Fibroblast of the aortic adventitia (primary cell): ENCODE measurements around the gene SLCO3A1. TPM values are rescaled to one million over a fixed set of nuclear protein-coding genes. Genes with fewer than 3 reads are reported as not detected.
A peak's percentile ranks its signal among the peaks of the same experiment; 100 is the strongest.

Experiments used
- DNase-seq: peaks from one replicate; pipeline ENCODE4 v3.0.0-alpha.2; 2010; ENCODE audit warnings: low read depth
- H3K4me3 ChIP-seq: 2 replicates; pipeline ENCODE4 v1.5.1; 2011; ENCODE audit warnings: low read depth, mild to moderate bottlenecking, control low read depth, low read length, moderate library complexity
- total RNA-seq: library from RNA; depleted of rRNA; stranded (reverse); fragments of >200 nt; gene quantifications from 2 replicates; pipeline ENCODE4 v1.2.3, GENCODE V29; 2012; ENCODE audit warnings: low replicate concordance
- TF ChIP-seq, protein P1 (sequence below): IDR thresholded peaks from 2 replicates; pipeline ENCODE4 v1.5.1; 2011; ENCODE audit warnings: mild to moderate bottlenecking, low read length, control low read depth, inconsistent platforms; ENCODE audit not compliant: insufficient read depth

Gene SLCO3A1
- total RNA-seq, 1 donor, result 8.9 TPM

- TF ChIP-seq, protein P1, sequence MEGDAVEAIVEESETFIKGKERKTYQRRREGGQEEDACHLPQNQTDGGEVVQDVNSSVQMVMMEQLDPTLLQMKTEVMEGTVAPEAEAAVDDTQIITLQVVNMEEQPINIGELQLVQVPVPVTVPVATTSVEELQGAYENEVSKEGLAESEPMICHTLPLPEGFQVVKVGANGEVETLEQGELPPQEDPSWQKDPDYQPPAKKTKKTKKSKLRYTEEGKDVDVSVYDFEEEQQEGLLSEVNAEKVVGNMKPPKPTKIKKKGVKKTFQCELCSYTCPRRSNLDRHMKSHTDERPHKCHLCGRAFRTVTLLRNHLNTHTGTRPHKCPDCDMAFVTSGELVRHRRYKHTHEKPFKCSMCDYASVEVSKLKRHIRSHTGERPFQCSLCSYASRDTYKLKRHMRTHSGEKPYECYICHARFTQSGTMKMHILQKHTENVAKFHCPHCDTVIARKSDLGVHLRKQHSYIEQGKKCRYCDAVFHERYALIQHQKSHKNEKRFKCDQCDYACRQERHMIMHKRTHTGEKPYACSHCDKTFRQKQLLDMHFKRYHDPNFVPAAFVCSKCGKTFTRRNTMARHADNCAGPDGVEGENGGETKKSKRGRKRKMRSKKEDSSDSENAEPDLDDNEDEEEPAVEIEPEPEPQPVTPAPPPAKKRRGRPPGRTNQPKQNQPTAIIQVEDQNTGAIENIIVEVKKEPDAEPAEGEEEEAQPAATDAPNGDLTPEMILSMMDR, result no peak
- DNase-seq, result no peak
These were observed 262.3 kb downstream of the SLCO3A1 start for GRCh38 chr15:92115834-92116233.

GRCh38 chr15:92116330-92116729, 262.8 kb downstream of the SLCO3A1 start:
- no peak overlapping the region for H3K4me3 ChIP-seq
- TF ChIP-seq, protein P1, result no peak
- DNase-seq, result no peak

More at GRCh38 chr15:92115834-92116233, 262.3 kb downstream of the SLCO3A1 start:
- no peak overlapping the region for H3K4me3 ChIP-seq

DNA sequence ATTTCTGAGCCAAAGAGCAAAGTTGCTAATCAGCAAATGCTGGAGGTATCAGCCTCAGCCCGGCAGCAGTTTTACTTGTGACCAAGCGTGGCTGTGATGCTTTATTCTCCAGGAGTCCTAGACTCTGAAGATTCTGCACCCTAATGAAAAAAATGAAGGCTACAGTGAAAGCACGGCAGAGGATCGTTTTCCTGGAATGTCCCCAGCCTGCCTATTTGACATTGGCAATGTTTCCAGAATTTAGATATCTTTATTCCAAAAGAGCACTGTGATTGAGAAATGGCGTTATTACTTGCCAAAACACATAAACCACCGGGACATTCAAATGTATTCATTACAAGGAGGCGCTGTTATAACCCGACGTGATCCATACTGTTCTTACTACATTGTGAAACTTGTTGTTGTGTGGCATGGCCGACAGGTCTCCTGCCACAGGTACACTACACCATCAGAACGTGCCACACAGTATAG, 263.8 kb downstream of the SLCO3A1 start:
- DNase-seq, result peak; percentile 81
- TF ChIP-seq, protein P1, result no peak
- no peak overlapping the region for H3K4me3 ChIP-seq

DNA sequence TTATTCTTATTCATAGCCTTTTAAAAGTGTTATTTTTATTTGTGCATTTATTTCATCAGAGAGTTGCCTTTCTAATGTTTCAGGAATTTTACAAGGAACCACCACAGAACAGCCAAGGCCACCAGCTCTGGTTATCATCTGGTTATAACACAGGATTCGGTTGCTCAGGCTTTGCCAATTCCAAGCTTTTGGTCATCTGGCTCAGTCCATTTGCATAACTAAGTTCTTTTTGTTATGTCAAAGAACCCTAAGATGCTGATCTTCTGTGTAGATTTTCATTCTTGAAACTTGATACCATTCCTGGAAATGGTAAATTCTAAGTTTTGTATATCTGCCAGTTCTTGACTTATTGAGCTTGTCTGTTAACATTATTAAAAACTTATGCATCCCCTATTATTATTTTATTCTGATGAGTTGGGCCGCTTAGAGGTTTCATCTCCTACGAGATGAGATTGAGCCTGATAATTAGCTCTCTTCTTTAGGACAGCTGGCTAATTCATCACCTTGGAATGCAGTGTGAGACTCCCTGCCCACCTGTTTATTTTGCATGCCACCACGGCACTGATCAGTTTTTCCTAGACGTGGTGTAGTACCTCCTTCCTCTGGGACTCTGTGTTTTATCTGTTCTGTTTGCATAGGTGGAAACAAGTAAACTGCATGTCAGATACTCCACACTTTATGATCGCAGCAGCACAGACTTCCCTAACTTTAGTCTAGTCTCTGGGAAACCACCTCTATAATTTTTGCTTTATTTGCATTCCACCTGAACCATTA, 264.8 kb downstream of the SLCO3A1 start:
- peak; percentile 76 for DNase-seq
- no peak overlapping the region for H3K4me3 ChIP-seq
- TF ChIP-seq, protein P1, result no peak

- no peak for DNase-seq
- no peak overlapping the region for H3K4me3 ChIP-seq
- TF ChIP-seq, protein P1, result no peak
These were observed 265.4 kb downstream of the SLCO3A1 start for GRCh38 chr15:92118936-92119325.

- peak; percentile 54 for DNase-seq
- no peak overlapping the region for H3K4me3 ChIP-seq
These were observed 266.7 kb downstream of the SLCO3A1 start for GRCh38 chr15:92120094-92120795.

More at GRCh38 chr15:92120094-92120795, 266.7 kb downstream of the SLCO3A1 start:
- TF ChIP-seq, protein P1, result no peak
